ENCODE data around the gene DNAJC30.
A peak's percentile ranks its signal among the peaks of the same experiment; 100 is the strongest.
"Not testable (repeated sequence)": the region's sequence is repeated elsewhere in the genome, so short reads cannot be mapped to it uniquely, and the experiment has no call there.

Gene DNAJC30

GRCh38 chr7:73667344-73668102, 15.7 kb downstream of the DNAJC30 start, which contains the start of gene VPS37D:
Gene VPS37D (plus strand): TSS chr7:73667831. CDS start chr7:73667959, 128 bp downstream.
- Histone ChIP-seq H3K36me3 (ENCODE audit: control insufficient read depth, insufficient read depth, low read length) (no peaks in the 10 kb centered on the region), H3K4me3 (ENCODE audit: low read depth, low read length) (peak within 1 kb of the TSS; percentile 51), H3K9me3 (ENCODE audit: control insufficient read depth, low read length) (no peaks in the 10 kb centered on the region), H3K4me2 (ENCODE audit: low read length) (peak within 1 kb of the TSS; percentile 89), H3K79me2 (peaks cover 4% of the 10 kb centered on the region), H3K9ac (peak within 1 kb of the TSS; percentile 53), H3K27ac (peak within 1 kb of the TSS; percentile 26), H2AFZ (peak within 1 kb of the TSS; percentile 83), H3K4me1 (peaks cover 7% of the 10 kb centered on the region), H3K27me3 (ENCODE audit: control insufficient read depth, insufficient read depth, low read length) (no peaks in the 10 kb centered on the region)
- TF ChIP-seq, protein P1, sequence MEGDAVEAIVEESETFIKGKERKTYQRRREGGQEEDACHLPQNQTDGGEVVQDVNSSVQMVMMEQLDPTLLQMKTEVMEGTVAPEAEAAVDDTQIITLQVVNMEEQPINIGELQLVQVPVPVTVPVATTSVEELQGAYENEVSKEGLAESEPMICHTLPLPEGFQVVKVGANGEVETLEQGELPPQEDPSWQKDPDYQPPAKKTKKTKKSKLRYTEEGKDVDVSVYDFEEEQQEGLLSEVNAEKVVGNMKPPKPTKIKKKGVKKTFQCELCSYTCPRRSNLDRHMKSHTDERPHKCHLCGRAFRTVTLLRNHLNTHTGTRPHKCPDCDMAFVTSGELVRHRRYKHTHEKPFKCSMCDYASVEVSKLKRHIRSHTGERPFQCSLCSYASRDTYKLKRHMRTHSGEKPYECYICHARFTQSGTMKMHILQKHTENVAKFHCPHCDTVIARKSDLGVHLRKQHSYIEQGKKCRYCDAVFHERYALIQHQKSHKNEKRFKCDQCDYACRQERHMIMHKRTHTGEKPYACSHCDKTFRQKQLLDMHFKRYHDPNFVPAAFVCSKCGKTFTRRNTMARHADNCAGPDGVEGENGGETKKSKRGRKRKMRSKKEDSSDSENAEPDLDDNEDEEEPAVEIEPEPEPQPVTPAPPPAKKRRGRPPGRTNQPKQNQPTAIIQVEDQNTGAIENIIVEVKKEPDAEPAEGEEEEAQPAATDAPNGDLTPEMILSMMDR (IDR thresholded peaks at IDR 0.05), result peak; percentile 63

DNA sequence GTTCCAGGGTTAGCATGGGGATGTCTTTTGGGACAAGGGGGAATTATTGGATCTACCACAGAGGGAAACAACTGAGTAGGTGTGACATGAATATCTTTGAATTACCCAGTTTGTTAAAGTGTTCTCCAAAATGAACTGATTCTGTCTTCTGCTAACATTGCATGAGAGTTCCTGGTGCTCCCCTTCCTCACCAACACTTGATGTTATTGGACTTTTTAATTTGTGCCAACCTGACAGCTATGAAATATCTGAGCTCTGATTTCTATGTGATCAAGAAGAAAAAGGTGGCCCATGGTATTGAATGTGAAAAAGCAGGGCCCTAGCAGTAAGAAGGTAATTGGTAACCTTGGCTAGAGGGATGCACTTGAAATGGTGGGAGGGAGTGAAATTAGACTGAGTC, 20.2 kb downstream of the DNAJC30 start:
- H3K4me2 ChIP-seq (ENCODE audit: low read length), result no peak overlapping the region

DNA sequence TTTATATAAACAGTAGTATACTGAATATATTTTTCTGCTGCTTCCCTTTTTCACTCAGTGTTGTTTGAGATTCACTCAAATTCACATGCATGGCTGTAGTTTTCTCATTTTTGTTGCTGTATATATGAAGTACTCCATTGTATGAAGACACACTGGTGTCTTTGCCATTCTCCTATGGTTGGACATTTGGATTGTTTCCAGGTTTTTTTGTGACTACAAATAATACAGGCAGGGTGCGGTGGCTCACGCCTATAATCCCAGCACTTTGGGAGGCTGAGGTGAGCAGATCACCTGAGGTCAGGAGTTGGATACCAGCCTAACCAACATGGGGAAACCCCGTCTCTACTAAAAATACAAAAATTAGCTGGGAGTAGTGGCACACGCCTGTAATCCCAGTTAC, 22.7 kb downstream of the DNAJC30 start:
- not testable (repeated sequence) for H3K27ac ChIP-seq; H3K4me3 ChIP-seq (ENCODE audit: low read depth, low read length); H3K4me2 ChIP-seq (ENCODE audit: low read length); H3K36me3 ChIP-seq (ENCODE audit: control insufficient read depth, insufficient read depth, low read length); H3K9ac ChIP-seq; H3K27me3 ChIP-seq (ENCODE audit: control insufficient read depth, insufficient read depth, low read length); H2AFZ ChIP-seq; H3K4me1 ChIP-seq; H3K9me3 ChIP-seq (ENCODE audit: control insufficient read depth, low read length); H3K79me2 ChIP-seq

More for the DNA sequence above, 20.2 kb downstream of the DNAJC30 start:
- TF ChIP-seq, protein P1 (IDR thresholded peaks at IDR 0.05), result no peak
- Histone ChIP-seq H3K36me3 (ENCODE audit: control insufficient read depth, insufficient read depth, low read length) (no peaks in the 10 kb centered on the region), H3K27ac (no peak overlapping the region), H3K79me2 (no peaks in the 10 kb centered on the region), H3K4me1 (no peaks in the 10 kb centered on the region), H3K9me3 (ENCODE audit: control insufficient read depth, low read length) (no peaks in the 10 kb centered on the region), H2AFZ (no peak overlapping the region), H3K27me3 (ENCODE audit: control insufficient read depth, insufficient read depth, low read length) (no peaks in the 10 kb centered on the region), H3K4me3 (ENCODE audit: low read depth, low read length) (no peak overlapping the region), H3K9ac (no peak overlapping the region)

- Histone ChIP-seq H3K79me2 (no peaks in the 10 kb centered on the region), H3K27me3 (ENCODE audit: control insufficient read depth, insufficient read depth, low read length) (no peaks in the 10 kb centered on the region), H3K4me2 (ENCODE audit: low read length) (no peak overlapping the region), H2AFZ (no peak overlapping the region), H3K36me3 (ENCODE audit: control insufficient read depth, insufficient read depth, low read length) (no peaks in the 10 kb centered on the region), H3K9me3 (ENCODE audit: control insufficient read depth, low read length) (no peaks in the 10 kb centered on the region), H3K4me1 (no peaks in the 10 kb centered on the region), H3K9ac (no peak overlapping the region), H3K27ac (no peak overlapping the region), H3K4me3 (ENCODE audit: low read depth, low read length) (no peak overlapping the region)
- TF ChIP-seq, protein P1 (IDR thresholded peaks at IDR 0.05), result no peak
Measured at GRCh38 chr7:73659983-73660382, 23.3 kb downstream of the DNAJC30 start.

DNA sequence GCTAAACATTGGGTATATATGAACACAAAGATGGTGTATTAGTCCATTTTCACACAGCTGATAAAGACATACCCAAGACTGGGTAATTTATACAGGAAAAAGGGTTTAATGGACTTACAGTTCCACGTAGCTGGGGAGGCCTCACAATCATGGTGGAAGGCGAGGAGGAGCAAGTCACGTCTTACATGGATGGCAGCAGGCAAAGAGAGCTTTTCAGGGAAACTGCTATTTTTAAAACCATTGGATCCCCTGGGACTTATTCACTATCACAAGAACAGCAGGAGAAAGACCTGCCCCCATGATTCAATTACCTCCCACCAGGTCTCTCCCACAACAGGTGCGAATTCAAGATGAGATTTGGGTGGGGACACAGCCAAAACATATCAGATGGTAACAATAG, 27.9 kb downstream of the DNAJC30 start:
- H3K79me2 ChIP-seq; H2AFZ ChIP-seq; H3K36me3 ChIP-seq (ENCODE audit: control insufficient read depth, insufficient read depth, low read length); H3K9me3 ChIP-seq (ENCODE audit: control insufficient read depth, low read length); H3K4me1 ChIP-seq; H3K4me3 ChIP-seq (ENCODE audit: low read depth, low read length); H3K9ac ChIP-seq; H3K27ac ChIP-seq; H3K4me2 ChIP-seq (ENCODE audit: low read length); H3K27me3 ChIP-seq (ENCODE audit: control insufficient read depth, insufficient read depth, low read length): not testable (repeated sequence)
